Ishikawa (cell line): ENCODE results near the gene WDR48.

ENCODE experiments used
- CEBPB ChIP-seq: IDR thresholded peaks from 2 replicates; pipeline ENCODE4 v1.6.1; 2012
- CREB1 ChIP-seq: IDR thresholded peaks from 2 replicates; pipeline ENCODE4 v1.6.1; 2012; ENCODE audit warnings: low read depth
- EGR1 ChIP-seq: IDR thresholded peaks from 2 replicates; pipeline ENCODE4 v1.6.1; 2012
- EP300 ChIP-seq: IDR thresholded peaks from 2 replicates; pipeline ENCODE4 v1.6.1; 2012; ENCODE audit warnings: borderline replicate concordance
- FOXM1 ChIP-seq: IDR thresholded peaks from 2 replicates; pipeline ENCODE4 v1.6.1; 2012; ENCODE audit warnings: low read depth, borderline replicate concordance
- MAX ChIP-seq: IDR thresholded peaks from 2 replicates; pipeline ENCODE4 v1.6.1; 2012
- NFIC ChIP-seq: IDR thresholded peaks from 2 replicates; pipeline ENCODE4 v1.6.1; 2012
- RAD21 ChIP-seq: IDR thresholded peaks from 2 replicates; pipeline ENCODE4 v1.6.1; 2012; ENCODE audit warnings: low read depth
- REST ChIP-seq: IDR thresholded peaks from 2 replicates; pipeline ENCODE4 v1.6.1; 2012; ENCODE audit warnings: low read depth, mild to moderate bottlenecking
- TAF1 ChIP-seq: IDR thresholded peaks from 2 replicates; pipeline ENCODE4 v1.6.1; 2012; ENCODE audit warnings: low read depth, mild to moderate bottlenecking
- TCF12 ChIP-seq: IDR thresholded peaks from 2 replicates; pipeline ENCODE4 v1.6.1; 2012; ENCODE audit warnings: low read depth
- TEAD4 ChIP-seq: IDR thresholded peaks from 2 replicates; pipeline ENCODE4 v1.6.1; 2012
- USF1 ChIP-seq: IDR thresholded peaks from 2 replicates; pipeline ENCODE4 v1.6.1; 2012
- YY1 ChIP-seq: IDR thresholded peaks from 2 replicates; pipeline ENCODE4 v1.6.1; 2012; ENCODE audit warnings: low read depth
- ZBTB7A ChIP-seq: IDR thresholded peaks from 2 replicates; pipeline ENCODE4 v1.6.1; 2012; ENCODE audit warnings: low read depth

The WDR48 gene

GRCh38 chr3:39140341-39140971 lies 88.6 kb downstream of the WDR48 start:
- TF ChIP-seq REST = no peak
- TF ChIP-seq MAX = no peak; the same call in 1 of the 2 replicates
- TF ChIP-seq TCF12 = no peak
- no peak for TF ChIP-seq YY1
- no peak for TF ChIP-seq TEAD4
- no peak for TF ChIP-seq ZBTB7A
- TF ChIP-seq RAD21 = no peak
- no peak for TF ChIP-seq FOXM1
- TF ChIP-seq CREB1 = no peak
- no peak for TF ChIP-seq TAF1
- TF ChIP-seq CEBPB = no peak
- no peak for TF ChIP-seq EP300
- no peak for TF ChIP-seq USF1
- no peak for TF ChIP-seq EGR1
- no peak for TF ChIP-seq NFIC

- TF ChIP-seq EGR1 (no peak), CEBPB (no peak), ZBTB7A (peak; percentile 99), EP300 (peak; percentile 84), YY1 (peak; percentile 67), TCF12 (peak; percentile 90), RAD21 (no peak), FOXM1 (0 out of 2 replicates have a peak, but pooled peaks have one; percentile 42), NFIC (peak; percentile 99), CREB1 (no peak), TAF1 (no peak), MAX (peak; percentile 62), REST (no peak), TEAD4 (peak; percentile 87), USF1 (no peak)
Measured at GRCh38 chr3:39141171-39141995, 89.6 kb downstream of the WDR48 start.

- TF ChIP-seq EGR1 = no peak
- no peak for TF ChIP-seq ZBTB7A
- TF ChIP-seq MAX = 0 out of 2 replicates have a peak, but pooled peaks have one; percentile 4
- no peak for TF ChIP-seq USF1
- TF ChIP-seq REST = no peak
Measured at GRCh38 chr3:39142067-39142466, 90.3 kb downstream of the WDR48 start.
